Inflammatory macrophage treated with lipopolysaccharide for 4 hours (primary cell): Measurements from ENCODE around the gene RASSF6.
"Not testable (repeated sequence)": the region's sequence is repeated elsewhere in the genome, so short reads cannot be mapped to it uniquely, and the experiment has no call there.

Experiments used
- DNase-seq: peaks from one replicate; pipeline ENCODE4 v3.0.0-alpha.2; 2020

RASSF6 gene

GRCh38 chr4:73620115-73620792 is at the start of gene RASSF6:
Gene RASSF6, minus strand, starts transcription at chr4:73620436. Its CDS starts 8,641 bp downstream, at chr4:73611795.
- no peak for DNase-seq

DNA sequence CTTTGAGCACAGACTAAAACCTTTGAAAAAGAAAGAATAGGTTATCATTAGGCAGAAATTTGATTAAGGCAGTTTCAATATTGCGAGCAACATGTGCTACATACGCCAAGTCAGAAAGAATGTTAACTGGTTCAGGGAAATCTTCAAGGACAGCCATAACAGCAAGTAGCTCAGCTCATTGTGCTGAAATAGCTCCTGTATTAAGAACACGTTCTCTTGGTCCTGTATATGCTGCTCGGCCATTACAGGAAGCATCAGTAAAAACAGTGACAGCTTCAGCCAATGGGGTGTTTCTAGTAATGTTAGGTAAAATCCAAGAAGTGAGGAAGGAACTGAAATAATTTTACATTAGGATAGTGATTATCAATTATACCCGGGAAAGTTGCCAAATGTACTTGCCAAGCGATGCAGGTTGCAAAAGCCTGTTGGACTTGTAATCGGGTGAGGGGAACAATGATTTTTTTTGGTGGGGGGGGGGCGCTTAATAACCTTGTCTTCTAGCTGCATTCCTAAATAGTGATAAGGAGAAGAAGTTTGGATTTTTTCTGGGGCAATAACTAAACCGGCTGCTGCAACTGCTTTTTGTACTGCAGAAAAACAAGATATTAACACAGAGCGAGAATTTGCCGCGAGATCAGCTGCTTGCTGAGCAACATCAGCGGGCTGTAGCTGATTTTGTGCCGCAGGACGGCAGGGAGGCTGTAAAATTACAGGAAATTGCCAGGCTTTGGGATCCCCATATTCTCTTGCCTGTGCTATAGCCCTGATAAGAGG is 49.4 kb upstream of the RASSF6 start:
- no peak for DNase-seq

- no peak for DNase-seq
These were observed 48.6 kb upstream of the RASSF6 start for GRCh38 chr4:73668782-73669201.

DNA sequence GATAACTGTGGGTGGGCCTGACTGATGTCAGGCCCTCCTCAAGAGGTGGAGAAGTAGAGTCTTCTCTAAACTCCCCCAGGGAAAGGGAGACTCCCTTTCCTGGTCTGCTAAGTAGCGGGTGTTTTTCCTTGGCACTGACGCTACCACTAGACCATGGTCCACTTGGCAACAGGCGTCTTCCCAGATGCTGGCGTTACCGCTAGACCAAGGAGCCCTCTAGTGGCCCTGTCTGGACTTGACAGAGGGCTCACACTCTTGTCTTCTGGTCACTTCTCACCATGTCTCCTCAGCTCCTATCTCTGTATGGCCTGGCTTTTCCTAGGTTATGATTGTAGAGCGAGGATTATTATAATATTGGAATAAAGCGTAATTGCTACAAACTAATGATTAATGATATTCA is 45.7 kb upstream of the RASSF6 start:
- DNase-seq: not testable (repeated sequence)

GRCh38 chr4:73664470-73664869 is 44.2 kb upstream of the RASSF6 start:
- no peak for DNase-seq

DNA sequence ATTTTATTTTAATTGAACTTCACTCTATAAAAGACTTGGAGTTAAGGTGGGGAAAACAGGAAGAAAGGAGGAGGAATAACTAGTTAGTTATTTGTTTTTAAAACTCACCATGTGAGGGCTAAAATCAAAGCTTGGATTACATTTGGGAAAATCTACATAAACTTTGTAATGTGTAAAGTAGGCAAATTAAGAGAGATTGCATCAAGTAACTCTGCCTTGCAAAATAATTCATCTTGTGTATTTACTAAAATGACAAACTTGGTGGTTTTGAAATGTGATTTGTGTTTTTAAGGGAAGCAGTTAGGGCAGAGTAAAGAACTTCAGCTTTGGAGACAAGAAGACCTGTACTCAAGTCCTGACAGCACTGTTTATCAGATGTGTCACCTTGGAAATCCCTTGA is 43.3 kb upstream of the RASSF6 start:
- peak; percentile 77 for DNase-seq

DNA sequence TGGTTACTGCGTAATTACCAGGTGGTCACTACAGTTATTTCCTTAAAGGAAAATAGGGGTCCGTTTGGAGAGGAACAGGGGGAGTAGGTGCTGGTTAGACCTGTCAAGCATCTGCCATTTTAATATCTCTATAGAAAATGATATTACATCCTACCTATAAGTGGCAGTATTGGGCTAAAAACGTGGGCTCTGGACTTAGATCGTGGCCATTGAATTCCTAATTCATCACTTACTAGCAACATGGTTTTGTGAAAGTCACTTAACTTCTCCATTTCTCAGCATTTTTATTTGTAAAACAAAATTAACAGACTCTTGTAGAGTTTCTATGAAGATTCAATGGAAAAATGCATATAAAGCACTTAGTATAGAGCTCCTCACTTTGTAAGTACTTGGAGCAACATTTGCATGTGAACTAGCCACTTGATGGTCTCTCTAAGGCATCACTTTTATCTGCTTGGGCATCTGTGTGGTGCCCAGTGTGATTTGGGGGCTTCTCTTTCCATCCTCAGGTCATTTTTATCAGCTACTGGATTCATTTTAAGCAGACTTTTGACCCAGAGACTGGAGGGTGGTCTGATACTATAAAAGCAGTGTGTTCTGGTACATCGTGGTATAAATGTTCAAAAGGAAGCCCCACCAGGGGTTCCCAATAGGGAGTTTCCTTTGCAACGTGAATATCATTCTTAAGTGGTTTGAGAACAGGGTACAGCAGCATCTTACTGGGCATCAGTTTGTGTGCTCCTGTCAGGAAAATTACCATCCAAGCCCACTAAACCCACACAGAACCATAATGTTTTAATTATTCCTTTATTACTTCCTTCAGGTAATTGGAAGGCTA is 42.7 kb upstream of the RASSF6 start:
- DNase-seq: peak; percentile 86

GRCh38 chr4:73661646-73662119 is 41.4 kb upstream of the RASSF6 start:
- peak; percentile 86 for DNase-seq

GRCh38 chr4:73660808-73661207 is 40.6 kb upstream of the RASSF6 start:
- no peak for DNase-seq

DNA sequence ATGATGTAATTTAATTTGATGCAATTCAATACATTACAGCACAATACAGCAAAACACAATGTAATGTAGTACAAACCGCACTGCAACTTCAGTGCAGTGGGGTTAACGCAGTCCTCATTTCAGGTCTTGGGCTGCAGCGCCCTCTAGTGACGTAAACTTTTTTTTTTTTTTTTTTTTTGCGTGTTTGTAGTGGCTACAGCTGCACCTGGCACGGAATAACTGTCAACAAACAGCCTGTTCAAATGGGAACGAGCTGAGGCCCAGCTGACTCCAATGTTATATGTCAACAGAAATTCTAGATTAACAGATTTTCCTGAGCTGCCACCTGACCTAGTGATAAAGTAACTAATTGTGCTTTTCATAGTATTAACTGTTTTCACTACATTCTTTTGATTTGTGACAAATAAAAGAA is 33.5 kb upstream of the RASSF6 start:
- DNase-seq: peak; percentile 34

DNA sequence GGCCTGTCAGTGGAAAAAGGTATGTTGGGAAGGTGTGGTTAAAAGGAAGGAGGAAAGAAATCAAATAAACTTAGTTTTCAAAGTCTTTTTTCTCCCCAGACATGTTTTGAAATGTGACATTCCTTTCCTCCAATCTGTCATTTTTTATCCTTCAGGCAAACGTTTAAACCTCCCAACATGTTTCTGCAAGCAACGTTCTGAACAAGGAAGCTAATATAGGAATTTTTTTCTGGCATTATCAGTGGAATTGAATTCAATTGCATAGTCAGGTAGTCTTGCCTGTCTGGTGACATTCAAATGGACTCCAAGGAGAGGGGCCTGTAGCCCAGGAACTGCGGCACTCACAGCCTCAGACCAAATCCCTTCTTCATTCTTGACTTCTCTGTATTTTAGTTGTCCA is 30.0 kb upstream of the RASSF6 start:
- no peak for DNase-seq

- DNase-seq: no peak
These were observed 28.2 kb upstream of the RASSF6 start for GRCh38 chr4:73648478-73648877.

DNA sequence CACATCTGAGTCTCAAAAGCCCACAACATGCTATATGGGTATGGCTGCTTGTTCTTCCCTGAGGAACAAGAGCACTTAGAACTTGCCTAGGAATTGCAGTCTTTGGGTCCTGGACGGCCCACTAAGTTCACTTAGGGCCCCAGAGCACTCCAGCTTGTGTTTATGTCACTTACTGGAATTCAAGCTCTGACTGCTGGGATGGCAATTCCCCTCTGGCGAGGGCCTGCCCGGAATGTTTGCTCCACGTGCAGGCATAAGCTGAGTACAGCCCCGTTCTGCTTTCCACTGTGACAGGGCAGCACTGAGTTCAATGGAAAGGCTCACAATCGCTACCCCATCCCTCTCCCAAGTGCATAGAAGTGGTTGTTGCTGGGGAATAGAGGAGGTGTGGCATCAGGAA is 25.9 kb upstream of the RASSF6 start:
- no peak for DNase-seq

- no peak for DNase-seq
These were observed 11.5 kb upstream of the RASSF6 start for GRCh38 chr4:73631565-73632226.

DNA sequence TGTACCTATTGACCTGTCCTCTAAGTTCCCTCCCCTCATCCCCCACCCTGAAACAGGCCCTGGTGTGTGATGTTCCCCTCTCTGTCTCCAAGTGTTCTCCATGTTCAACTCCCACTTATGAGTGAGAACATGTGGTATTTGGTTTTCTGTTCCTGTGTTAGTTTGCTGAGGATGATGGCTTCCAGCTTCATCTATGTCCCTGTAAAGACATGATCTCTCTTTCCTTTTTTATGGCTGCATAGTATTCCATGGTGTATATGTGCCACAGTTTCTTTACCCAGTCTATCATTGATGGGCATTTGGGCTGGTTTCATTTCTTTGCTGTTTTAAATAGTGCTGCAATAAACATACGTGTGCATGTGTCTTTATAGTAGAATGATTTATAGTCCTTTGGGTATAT is 8.6 kb upstream of the RASSF6 start:
- DNase-seq: not testable (repeated sequence)

GRCh38 chr4:73621357-73621756 is 1.1 kb upstream of the RASSF6 start:
- no peak for DNase-seq

DNA sequence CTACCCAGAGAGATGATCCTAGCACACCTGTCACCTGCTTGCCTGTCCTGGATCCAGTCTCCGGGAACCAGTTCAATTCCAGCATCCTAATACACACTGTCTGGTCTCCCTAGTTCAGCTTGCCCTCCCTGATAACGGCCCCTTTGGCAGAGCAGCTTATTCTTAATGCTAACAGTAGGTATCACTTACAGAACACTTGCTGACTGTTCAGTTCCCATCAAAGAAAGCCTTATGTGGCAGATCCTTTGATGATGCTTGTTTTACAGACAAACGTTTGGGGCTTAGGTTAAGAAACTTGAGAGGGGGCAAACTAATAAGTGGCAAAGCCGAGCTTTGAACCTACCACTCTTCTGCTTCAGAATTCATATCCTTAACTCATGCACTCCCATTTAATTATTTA is 890 bp downstream of the RASSF6 start:
- no peak for DNase-seq

DNA sequence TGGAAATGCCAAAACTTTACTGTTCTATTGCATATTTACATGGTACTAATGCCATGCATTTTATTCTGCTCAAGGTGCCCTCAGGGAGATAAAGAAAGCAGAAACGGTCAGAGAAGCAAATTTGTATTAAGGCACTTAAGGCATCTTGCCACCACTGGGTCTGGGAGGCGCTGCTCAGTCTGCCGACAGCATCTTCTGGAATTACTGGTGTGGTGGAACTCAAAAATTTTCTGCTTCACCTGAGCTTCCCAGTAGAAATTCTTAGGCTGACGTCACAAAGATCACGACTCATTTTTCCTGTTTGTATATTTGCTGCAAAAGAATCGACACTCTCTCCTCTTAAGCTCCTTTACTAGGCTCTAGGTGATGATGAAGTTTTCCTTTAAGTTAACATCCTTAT is 3.0 kb downstream of the RASSF6 start:
- no peak for DNase-seq

DNA sequence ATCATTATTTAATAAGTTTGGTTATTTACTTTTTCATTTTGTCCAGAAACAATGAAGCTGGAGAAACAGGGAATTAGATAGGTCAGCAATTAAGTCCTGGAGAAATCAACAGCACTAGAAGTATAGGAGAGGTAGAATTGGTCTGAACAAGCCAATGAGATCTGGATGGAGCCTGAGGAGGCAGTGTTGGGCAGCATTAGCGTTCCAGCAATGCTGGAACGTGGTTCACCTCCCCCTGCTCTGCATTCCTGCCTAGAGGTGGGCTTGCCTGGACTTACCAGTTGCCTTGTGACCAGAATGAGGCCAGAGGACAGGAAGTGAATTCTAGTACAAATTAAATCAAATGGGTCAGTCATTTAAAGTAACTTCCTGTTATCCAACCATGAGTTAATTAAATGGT is 4.6 kb downstream of the RASSF6 start:
- DNase-seq: no peak

DNA sequence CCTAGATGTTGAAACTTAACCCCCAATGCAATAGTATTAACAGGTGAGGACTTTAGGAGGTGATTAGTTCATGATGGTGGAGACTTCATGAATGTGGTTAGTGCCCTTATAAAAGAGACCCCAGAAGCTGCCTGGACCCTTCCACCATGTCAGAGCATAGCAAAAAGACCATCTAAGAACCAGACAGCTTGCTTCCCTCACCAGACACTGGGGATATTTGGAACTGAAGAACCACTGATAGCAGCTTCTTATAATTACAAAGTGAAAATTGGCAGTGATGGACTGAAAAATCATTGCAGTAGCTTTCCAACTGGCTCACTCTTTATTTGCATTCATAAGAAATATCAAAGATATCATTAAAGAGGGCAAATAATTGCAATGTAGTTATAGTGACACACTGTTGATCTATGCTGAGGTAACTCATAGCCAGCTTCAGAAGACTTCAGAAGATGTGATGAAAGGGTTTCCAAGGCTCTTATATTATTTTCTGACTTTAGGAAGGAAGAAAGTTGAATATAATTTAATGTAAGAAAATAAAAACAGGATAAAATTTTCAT is 5.8 kb downstream of the RASSF6 start:
- no peak for DNase-seq

- no peak for DNase-seq
These were observed 7.1 kb downstream of the RASSF6 start for GRCh38 chr4:73613130-73613529.

- DNase-seq: no peak
These were observed 8.2 kb downstream of the RASSF6 start for GRCh38 chr4:73612032-73612431.

DNA sequence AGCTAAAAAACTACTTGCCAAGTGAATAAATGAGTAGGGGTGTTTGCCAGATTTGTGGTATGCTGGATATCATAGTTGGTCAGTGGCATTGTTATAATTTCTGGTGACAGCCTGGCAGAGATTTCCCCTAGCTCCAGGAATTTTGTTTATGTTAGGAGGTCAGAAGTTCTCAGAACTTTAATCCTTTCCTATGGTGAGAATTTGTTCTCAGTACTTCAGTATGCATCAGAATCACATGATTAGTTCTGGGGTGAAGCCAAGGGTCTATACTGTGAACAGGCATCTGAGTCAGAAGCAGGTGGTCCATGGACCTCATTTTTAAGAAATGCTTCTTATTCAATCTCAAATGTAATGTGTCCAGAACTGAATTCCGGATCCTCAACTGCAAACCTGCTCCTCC is 10.5 kb downstream of the RASSF6 start:
- DNase-seq: no peak
